Transverse colon (tissue), 4 donors: ENCODE results near the gene FRRS1.

Experiments used
- EP300 ChIP-seq: sonication (generic); formaldehyde crosslinking; IDR thresholded peaks from one replicate; pipeline ENCODE4 v1.6.1; 2017; ENCODE audit warnings: antibody characterized with exemption, low read depth
- POLR2AphosphoS5 ChIP-seq, 3 donors: sonication (generic); formaldehyde crosslinking; IDR thresholded peaks; one replicate each; pipeline ENCODE4 v1.6.1; 2016; ENCODE audit warnings: antibody characterized with exemption in 3 of 3
- TF ChIP-seq, protein P1 (sequence below), 5 experiments: fragments of 200-600 bp in 3 of 5; fragments of 450-650 bp in 2 of 5; sonication (generic) in 3 of 5; IDR thresholded peaks; 1 replicate in 2 of 5; 2 replicates in 3 of 5; pipeline ENCODE4 v1.5.1; 2016 to 2017; ENCODE audit warnings: antibody characterized with exemption in 5 of 5, inconsistent platforms in 3 of 5, mild to moderate bottlenecking in 2 of 5, moderate library complexity in 1 of 5

DNA sequence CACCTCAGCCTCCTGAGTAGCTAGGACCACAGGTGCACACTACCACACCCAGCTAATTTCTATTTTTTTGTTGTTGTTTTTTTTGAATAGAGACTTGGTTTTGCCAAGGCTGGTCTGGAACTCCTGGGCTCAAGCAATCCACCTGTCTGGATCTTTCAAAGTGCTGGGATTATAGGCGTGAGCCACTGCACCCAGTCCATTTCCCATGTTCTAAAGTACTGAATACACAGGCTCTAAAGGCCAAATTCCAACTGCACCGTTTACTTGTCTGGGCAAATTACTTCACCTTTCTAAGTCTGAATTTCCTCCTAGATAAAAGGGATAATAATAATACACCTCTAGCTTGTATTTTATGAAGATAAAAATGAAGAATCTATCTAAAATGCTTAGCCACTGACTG is 39.6 kb downstream of the FRRS1 start:
- TF ChIP-seq, protein P1, sequence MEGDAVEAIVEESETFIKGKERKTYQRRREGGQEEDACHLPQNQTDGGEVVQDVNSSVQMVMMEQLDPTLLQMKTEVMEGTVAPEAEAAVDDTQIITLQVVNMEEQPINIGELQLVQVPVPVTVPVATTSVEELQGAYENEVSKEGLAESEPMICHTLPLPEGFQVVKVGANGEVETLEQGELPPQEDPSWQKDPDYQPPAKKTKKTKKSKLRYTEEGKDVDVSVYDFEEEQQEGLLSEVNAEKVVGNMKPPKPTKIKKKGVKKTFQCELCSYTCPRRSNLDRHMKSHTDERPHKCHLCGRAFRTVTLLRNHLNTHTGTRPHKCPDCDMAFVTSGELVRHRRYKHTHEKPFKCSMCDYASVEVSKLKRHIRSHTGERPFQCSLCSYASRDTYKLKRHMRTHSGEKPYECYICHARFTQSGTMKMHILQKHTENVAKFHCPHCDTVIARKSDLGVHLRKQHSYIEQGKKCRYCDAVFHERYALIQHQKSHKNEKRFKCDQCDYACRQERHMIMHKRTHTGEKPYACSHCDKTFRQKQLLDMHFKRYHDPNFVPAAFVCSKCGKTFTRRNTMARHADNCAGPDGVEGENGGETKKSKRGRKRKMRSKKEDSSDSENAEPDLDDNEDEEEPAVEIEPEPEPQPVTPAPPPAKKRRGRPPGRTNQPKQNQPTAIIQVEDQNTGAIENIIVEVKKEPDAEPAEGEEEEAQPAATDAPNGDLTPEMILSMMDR (IDR thresholded peaks at IDR 0.05), result no peak
- peak in 1 of 3 donors; percentile 14 for TF ChIP-seq POLR2AphosphoS5 (IDR thresholded peaks at IDR 0.05)
- TF ChIP-seq EP300, result no peak
